ENCODE measurements around the gene GCK.
A peak's percentile ranks its signal among the peaks of the same experiment; 100 is the strongest.
"Not testable (repeated sequence)": the region's sequence is repeated elsewhere in the genome, so short reads cannot be mapped to it uniquely, and the experiment has no call there.

The GCK gene

DNA sequence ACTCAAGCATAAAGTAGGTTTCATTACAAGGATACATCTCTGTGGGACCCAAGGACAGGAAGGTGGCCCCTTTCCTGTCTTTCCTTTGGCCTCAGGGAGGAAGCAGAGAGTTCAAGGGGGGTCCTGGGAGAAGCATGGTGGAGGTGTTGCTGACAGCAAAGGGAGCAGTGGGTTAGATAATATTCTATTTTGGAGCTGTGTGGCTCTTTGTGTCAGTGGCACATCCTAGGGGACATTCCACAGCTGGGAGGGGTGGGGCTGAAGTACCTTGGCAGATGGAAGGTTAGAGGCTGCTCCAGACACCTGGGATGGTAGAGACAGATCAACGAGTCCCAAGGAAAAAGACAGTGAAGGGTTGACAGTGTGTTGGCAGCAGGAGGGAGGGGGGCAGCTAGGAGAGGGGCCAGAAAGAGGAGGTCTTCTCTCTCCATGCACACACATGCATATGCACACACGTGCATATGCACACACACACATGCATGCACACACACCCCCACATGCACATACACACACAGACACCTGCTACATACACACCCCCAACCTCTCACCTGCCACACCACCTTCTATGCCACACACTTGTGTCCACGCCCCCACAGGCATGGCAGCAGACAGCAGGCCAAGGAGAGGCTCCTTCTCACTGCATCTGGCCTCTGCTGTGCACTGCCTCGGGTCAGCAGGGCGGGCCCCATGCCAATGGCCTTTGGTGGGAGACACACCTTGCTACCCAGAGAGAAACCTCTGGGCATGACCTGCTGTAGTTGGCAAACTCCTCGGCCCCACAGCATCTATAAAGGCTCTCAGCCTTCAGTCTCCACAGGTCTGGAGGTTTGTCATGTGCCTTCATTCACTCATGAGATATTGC, 60.3 kb downstream of the GCK start:
- H3K27ac ChIP-seq: no peak overlapping the region
- TF ChIP-seq ZFX (IDR thresholded peaks at IDR 0.05; ENCODE audit: borderline replicate concordance) (no peak), CTCF (IDR thresholded peaks at IDR 0.05) (no peak)

DNA sequence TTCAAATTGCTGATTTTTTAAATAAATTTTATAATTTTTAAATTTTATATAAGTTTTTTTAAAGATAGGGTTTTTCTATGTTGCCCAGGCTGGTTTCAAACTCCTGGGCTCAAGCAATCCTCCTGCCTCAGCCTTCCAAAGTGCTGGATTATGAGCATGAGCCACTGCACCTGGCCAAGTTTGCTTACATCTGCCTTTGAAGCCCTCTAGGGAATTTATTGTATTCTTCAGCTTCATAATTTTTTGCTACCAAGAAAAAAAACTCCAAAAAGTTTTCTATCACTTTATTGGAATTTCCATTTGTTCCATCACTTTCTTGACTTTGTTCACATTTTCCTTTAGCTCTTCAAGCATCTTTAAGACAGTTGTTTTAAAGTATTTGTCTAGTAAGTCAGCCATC, 62.1 kb downstream of the GCK start:
- TF ChIP-seq ZFX (IDR thresholded peaks at IDR 0.05; ENCODE audit: borderline replicate concordance) (no peak), CTCF (IDR thresholded peaks at IDR 0.05) (no peak)
- H3K27ac ChIP-seq: no peak overlapping the region

DNA sequence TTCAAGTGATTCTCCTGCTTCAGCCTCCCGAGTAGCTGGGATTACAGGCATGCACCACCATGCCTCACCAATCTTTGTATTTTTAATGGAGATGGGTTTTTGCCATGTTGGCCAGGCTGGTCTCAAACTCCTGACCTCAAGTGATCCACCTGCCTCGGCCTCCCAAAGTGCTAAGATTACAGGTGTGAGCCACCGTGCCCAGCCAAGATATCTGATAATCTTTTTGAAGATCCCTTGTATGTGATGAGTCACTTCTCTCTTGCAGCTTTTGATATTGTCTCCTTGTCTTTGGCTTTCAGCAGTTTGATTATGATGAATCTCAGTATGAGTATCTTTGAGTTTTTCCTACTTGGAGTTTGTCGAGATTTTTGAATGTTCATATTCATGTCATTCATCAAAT, 62.7 kb downstream of the GCK start:
- H3K27ac ChIP-seq: not testable (repeated sequence)

GRCh38 chr7:44124822-44125202, 64.4 kb downstream of the GCK start:
- no peak overlapping the region; the same call in 1 of the 2 replicates for H3K27ac ChIP-seq
- TF ChIP-seq ZFX (IDR thresholded peaks at IDR 0.05; ENCODE audit: borderline replicate concordance) (no peak), CTCF (IDR thresholded peaks at IDR 0.05) (no peak)

- TF ChIP-seq CTCF (IDR thresholded peaks at IDR 0.05) (no peak), ZFX (IDR thresholded peaks at IDR 0.05; ENCODE audit: borderline replicate concordance) (no peak)
- peak within 1 kb of the TSS; percentile 76 for H3K27ac ChIP-seq
Observed at GRCh38 chr7:44123190-44124003, 65.8 kb downstream of the GCK start, which contains the start of gene POLD2. POLD2 (minus strand) TSS chr7:44123548; CDS start chr7:44122053, 1,495 bp downstream.

GRCh38 chr7:44122529-44122928, 66.7 kb downstream of the GCK start:
- TF ChIP-seq CTCF (IDR thresholded peaks at IDR 0.05) (no peak), ZFX (IDR thresholded peaks at IDR 0.05; ENCODE audit: borderline replicate concordance) (no peak)

GRCh38 chr7:44121761-44122420, 67.3 kb downstream of the GCK start:
- TF ChIP-seq ZFX (IDR thresholded peaks at IDR 0.05; ENCODE audit: borderline replicate concordance) (no peak), CTCF (IDR thresholded peaks at IDR 0.05) (no peak)
- H3K27ac ChIP-seq: peak overlapping the region; percentile 76

More at GRCh38 chr7:44122529-44122928, 66.7 kb downstream of the GCK start:
- peak overlapping the region; percentile 76 for H3K27ac ChIP-seq

Data from 22Rv1 (cell line).